Suprapubic skin (tissue), 4 donors: ENCODE results near the gene NARS2.

Experiments
- CTCF ChIP-seq, 2 donors: fragments of 200-600 bp in 1 of 2; fragments of 450-650 bp in 1 of 2; sonication (generic) in 1 of 2; IDR thresholded peaks; one replicate each; pipeline ENCODE4 v1.5.1; 2016 to 2019; ENCODE audit warnings: antibody characterized with exemption in 2 of 2, mild to moderate bottlenecking in 1 of 2, moderate library complexity in 1 of 2
- EP300 ChIP-seq: sonication (generic); formaldehyde crosslinking; IDR thresholded peaks from one replicate; pipeline ENCODE4 v1.6.1; 2017; ENCODE audit warnings: antibody characterized with exemption
- POLR2A ChIP-seq, 2 donors: fragments of 450-650 bp; IDR thresholded peaks; one replicate each; pipeline ENCODE4 v1.6.1; 2017; ENCODE audit warnings: antibody characterized with exemption in 2 of 2, mild to moderate bottlenecking in 2 of 2, moderate library complexity in 2 of 2
- POLR2AphosphoS5 ChIP-seq, 3 donors: sonication (generic); formaldehyde crosslinking; IDR thresholded peaks; one replicate each; pipeline ENCODE4 v1.6.1; 2017; ENCODE audit warnings: antibody characterized with exemption in 3 of 3

DNA sequence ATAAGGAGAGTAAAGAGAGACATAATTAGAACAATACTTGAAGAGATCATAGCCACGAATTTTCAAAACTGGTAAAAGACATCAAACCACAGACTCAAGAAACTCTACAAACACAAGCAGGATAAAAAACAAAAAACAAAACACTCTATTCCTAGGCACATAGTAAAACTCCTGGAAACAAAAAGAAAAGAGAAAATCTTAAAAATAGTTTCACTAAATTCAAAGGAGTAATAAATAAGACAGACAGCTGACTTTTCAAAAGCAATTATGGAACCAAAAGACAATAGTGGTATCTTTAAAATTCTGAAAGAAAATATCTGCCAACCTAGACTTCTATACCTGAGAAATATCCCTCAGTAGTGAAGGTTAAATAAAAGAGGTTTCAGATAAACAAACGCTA, 9.2 kb upstream of the NARS2 start:
- TF ChIP-seq CTCF (IDR thresholded peaks at IDR 0.05) (no peak), POLR2AphosphoS5 (IDR thresholded peaks at IDR 0.05) (no peak), POLR2A (IDR thresholded peaks at IDR 0.05) (no peak), EP300 (no peak)
